Measurements from ENCODE around the gene CTNNA3.

The CTNNA3 gene

GRCh38 chr10:66784770-66785169 is 911.2 kb downstream of the CTNNA3 start (continued):
- TF ChIP-seq, protein P1, sequence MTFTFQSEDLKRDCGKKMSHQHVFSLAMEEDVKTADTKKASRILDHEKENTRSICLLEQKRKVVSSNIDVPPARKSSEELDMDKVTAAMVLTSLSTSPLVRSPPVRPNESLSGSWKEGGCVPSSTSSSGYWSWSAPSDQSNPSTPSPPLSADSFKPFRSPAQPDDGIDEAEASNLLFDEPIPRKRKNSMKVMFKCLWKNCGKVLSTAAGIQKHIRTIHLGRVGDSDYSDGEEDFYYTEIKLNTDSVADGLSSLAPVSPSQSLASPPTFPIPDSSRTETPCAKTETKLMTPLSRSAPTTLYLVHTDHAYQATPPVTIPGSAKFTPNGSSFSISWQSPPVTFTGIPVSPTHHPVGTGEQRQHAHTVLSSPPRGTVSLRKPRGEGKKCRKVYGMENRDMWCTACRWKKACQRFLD (tag by site-specific recombination; IDR thresholded peaks at IDR 0.05) = no peak
- TF ChIP-seq ZNF843 (tag by site-specific recombination; IDR thresholded peaks at IDR 0.05) = no peak
- TF ChIP-seq ZNF544 (tag by site-specific recombination; IDR thresholded peaks at IDR 0.05) = no peak
- no peak for TF ChIP-seq ZNF624 (tag by site-specific recombination; IDR thresholded peaks at IDR 0.05)
- no peak for TF ChIP-seq ZNF423 (tag by site-specific recombination; IDR thresholded peaks at IDR 0.05)
- no peak for TF ChIP-seq ZNF791 (tag by site-specific recombination; IDR thresholded peaks at IDR 0.05)
- no peak for TF ChIP-seq ZNF211 (tag by site-specific recombination; IDR thresholded peaks at IDR 0.05; ENCODE audit: low read depth)

- Histone ChIP-seq H3K9me3 (ENCODE audit: control insufficient read depth, insufficient read depth, low read depth, low read length) (no peaks in the 10 kb centered on the region), H3K4me1 (ENCODE audit: control insufficient read depth, insufficient read depth, low read length) (no peaks in the 10 kb centered on the region), H3K36me3 (ENCODE audit: control insufficient read depth in 2 of 2, insufficient read depth in 1 of 2, low read length in 2 of 2) (no peaks in the 10 kb centered on the region), H3K4me3 (ENCODE audit: low read depth, low read length) (no peak overlapping the region), H3K27ac (ENCODE audit: extremely low read depth, low read depth, low read length) (no peak overlapping the region)
- POLR2A ChIA-PET = no interaction called here
- TF ChIP-seq ZBTB17 (tag by site-specific recombination; IDR thresholded peaks at IDR 0.05) (no peak), PRDM4 (tag by site-specific recombination; IDR thresholded peaks at IDR 0.05) (no peak), SP7 (tag by site-specific recombination; IDR thresholded peaks at IDR 0.05) (no peak), ZFP69B (tag by site-specific recombination; IDR thresholded peaks at IDR 0.05) (no peak), ATF2 (tag by site-specific recombination; IDR thresholded peaks at IDR 0.05; ENCODE audit: low read depth) (no peak), ZFP41 (tag by site-specific recombination; IDR thresholded peaks at IDR 0.05; ENCODE audit: borderline replicate concordance) (no peak)
- CTCF ChIA-PET = no interaction called here
Measured at GRCh38 chr10:66783316-66783715, 912.7 kb downstream of the CTNNA3 start.

- ChIA-PET POLR2A (no interaction called here), CTCF (no interaction called here)
- H3K36me3 ChIP-seq (ENCODE audit: control insufficient read depth in 2 of 2, insufficient read depth in 1 of 2, low read length in 2 of 2) = no peaks in the 10 kb centered on the region
- no peaks in the 10 kb centered on the region for H3K4me1 ChIP-seq (ENCODE audit: control insufficient read depth, insufficient read depth, low read length)
- H3K27ac ChIP-seq (ENCODE audit: extremely low read depth, low read depth, low read length) = no peak overlapping the region
- H3K4me3 ChIP-seq (ENCODE audit: low read depth, low read length) = no peak overlapping the region
- no peaks in the 10 kb centered on the region for H3K9me3 ChIP-seq (ENCODE audit: control insufficient read depth, insufficient read depth, low read depth, low read length)
- TF ChIP-seq ZNF221 (tag by site-specific recombination; IDR thresholded peaks at IDR 0.05; ENCODE audit: borderline replicate concordance) (no peak), GLI2 (tag by site-specific recombination; IDR thresholded peaks at IDR 0.05; ENCODE audit: borderline replicate concordance, low read depth) (no peak), ZNF843 (tag by site-specific recombination; IDR thresholded peaks at IDR 0.05) (no peak), ZNF747 (tag by site-specific recombination; IDR thresholded peaks at IDR 0.05) (no peak), ZNF530 (tag by site-specific recombination; IDR thresholded peaks at IDR 0.05; ENCODE audit: low read depth) (no peak), GFI1B (tag by site-specific recombination; IDR thresholded peaks at IDR 0.05) (no peak), ZNF658 (tag by site-specific recombination; IDR thresholded peaks at IDR 0.05) (no peak), ZBTB49 (tag by site-specific recombination; IDR thresholded peaks at IDR 0.05; ENCODE audit: low read depth) (no peak), ZNF10 (tag by site-specific recombination; IDR thresholded peaks at IDR 0.05) (no peak), CTCF (tag by site-specific recombination; IDR thresholded peaks at IDR 0.05) (no peak)
- TF ChIP-seq, protein P1 (tag by site-specific recombination; IDR thresholded peaks at IDR 0.05) = no peak
- TF ChIP-seq, protein P2, sequence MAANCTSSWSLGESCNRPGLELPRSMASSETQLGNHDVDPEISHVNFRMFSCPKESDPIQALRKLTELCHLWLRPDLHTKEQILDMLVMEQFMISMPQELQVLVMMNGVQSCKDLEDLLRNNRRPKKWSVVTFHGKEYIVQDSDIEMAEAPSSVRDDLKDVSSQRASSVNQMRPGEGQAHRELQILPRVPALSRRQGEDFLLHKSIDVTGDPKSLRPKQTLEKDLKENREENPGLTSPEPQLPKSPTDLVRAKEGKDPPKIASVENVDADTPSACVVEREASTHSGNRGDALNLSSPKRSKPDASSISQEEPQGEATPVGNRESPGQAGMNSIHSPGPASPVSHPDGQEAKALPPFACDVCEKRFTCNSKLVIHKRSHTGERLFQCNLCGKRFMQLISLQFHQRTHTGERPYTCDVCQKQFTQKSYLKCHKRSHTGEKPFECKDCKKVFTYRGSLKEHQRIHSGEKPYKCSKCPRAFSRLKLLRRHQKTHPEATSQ (tag by site-specific recombination; IDR thresholded peaks at IDR 0.05) = no peak
Measured at GRCh38 chr10:66782776-66783175, 913.2 kb downstream of the CTNNA3 start.
